Measurements from ENCODE around the gene PCYT1A. TPM values are rescaled to one million over a fixed set of nuclear protein-coding genes. Genes with fewer than 3 reads are reported as not detected.
A peak's percentile ranks its signal among the peaks of the same experiment; 100 is the strongest.

PCYT1A gene
- total RNA-seq, 1 experiment from 2014 or later = 96.8 TPM

- ChIA-PET CTCF (no interaction called here), POLR2A (no interaction called here)
- no peaks in the 10 kb centered on the region for H3K27me3 ChIP-seq (ENCODE audit: control insufficient read depth, insufficient read depth, low read length)
- no peak for TF ChIP-seq CTCF (IDR thresholded peaks at IDR 0.05)
- no peak for TF ChIP-seq REST (IDR thresholded peaks at IDR 0.05; ENCODE audit: insufficient read depth in 1 of 2, low read depth in 2 of 2, low read length in 1 of 2)
- TF ChIP-seq SIN3A (IDR thresholded peaks at IDR 0.05; ENCODE audit: borderline replicate concordance, insufficient read depth, low read depth, low read length) = no peak
- TF ChIP-seq TCF7L2 (IDR thresholded peaks at IDR 0.05; ENCODE audit: low read depth, low read length) = no peak
- no peak for TF ChIP-seq POLR2AphosphoS5 (IDR thresholded peaks at IDR 0.05; ENCODE audit: low read depth, low read length)
- TSS peak; percentile 6 for BruUV-seq (replicated peaks)
- H3K27ac ChIP-seq (ENCODE audit: low read length) = no peak overlapping the region
- ATAC-seq (no peak), DNase-seq (ENCODE audit: low read depth, low spot score) (no peak)
- H3K4me3 ChIP-seq (ENCODE audit: low read depth in 2 of 2, low read length in 2 of 2) = no peak overlapping the region
- intact Hi-C loops (cut with micrococcal nuclease; ENCODE audit: unreplicated experiment) (no loop called here), in situ Hi-C loops (cut with HindIII; ENCODE audit: low pct_unique_long_range_greater_than_20kb, low sequenced_read_pairs) (no loop called here)
- H3K9me3 ChIP-seq (ENCODE audit: control insufficient read depth, insufficient read depth, low read depth, low read length) = no peaks in the 10 kb centered on the region
- H3K4me1 ChIP-seq (ENCODE audit: control insufficient read depth, insufficient read depth, low read length) = peaks cover 5% of the 10 kb centered on the region
- H3K36me3 ChIP-seq (ENCODE audit: control insufficient read depth, insufficient read depth, low read length) = no peaks in the 10 kb centered on the region
Observed at GRCh38 chr3:196274585-196274984, 12.9 kb downstream of the PCYT1A start.

- H3K4me1 ChIP-seq (ENCODE audit: control insufficient read depth, insufficient read depth, low read length) = no peaks in the 10 kb centered on the region
- no peak overlapping the region for H3K27ac ChIP-seq (ENCODE audit: low read length)
- no peaks in the 10 kb centered on the region for H3K36me3 ChIP-seq (ENCODE audit: control insufficient read depth, insufficient read depth, low read length)
- no peak for DNase-seq (ENCODE audit: low read depth, low spot score)
- no peaks in the 10 kb centered on the region for H3K9me3 ChIP-seq (ENCODE audit: control insufficient read depth, insufficient read depth, low read depth, low read length)
- no peak overlapping the region for H3K4me3 ChIP-seq (ENCODE audit: low read depth in 2 of 2, low read length in 2 of 2)
- ChIA-PET CTCF (no interaction called here), POLR2A (no interaction called here)
- TF ChIP-seq SIN3A (IDR thresholded peaks at IDR 0.05; ENCODE audit: borderline replicate concordance, insufficient read depth, low read depth, low read length) (no peak), POLR2AphosphoS5 (IDR thresholded peaks at IDR 0.05; ENCODE audit: low read depth, low read length) (no peak), TCF7L2 (IDR thresholded peaks at IDR 0.05; ENCODE audit: low read depth, low read length) (no peak), CTCF (IDR thresholded peaks at IDR 0.05) (no peak), REST (IDR thresholded peaks at IDR 0.05; ENCODE audit: insufficient read depth in 1 of 2, low read depth in 2 of 2, low read length in 1 of 2) (no peak)
- no TSS peak for BruUV-seq (replicated peaks)
- intact Hi-C loops (cut with micrococcal nuclease; ENCODE audit: unreplicated experiment) = no loop called here
- H3K27me3 ChIP-seq (ENCODE audit: control insufficient read depth, insufficient read depth, low read length) = no peaks in the 10 kb centered on the region
- in situ Hi-C loops (cut with HindIII; ENCODE audit: low pct_unique_long_range_greater_than_20kb, low sequenced_read_pairs) = no loop called here
- no peak for ATAC-seq
Observed at GRCh38 chr3:196273655-196274054, 13.9 kb downstream of the PCYT1A start.
